Liver (tissue), 3 donors: ENCODE measurements around the gene SS18L1.

Experiments
- EGR1 ChIP-seq, 2 donors: IDR thresholded peaks; 2 replicates each; pipeline ENCODE4 v1.6.1; 2016 to 2018; ENCODE audit warnings: antibody characterized with exemption in 2 of 2, low read depth in 2 of 2
- GABPA ChIP-seq, 2 donors: IDR thresholded peaks in 1 of 2; conservative IDR thresholded peaks in 1 of 2; 2 replicates each; pipeline ENCODE4 v1.6.1; 2016; ENCODE audit warnings: antibody characterized with exemption in 2 of 2, mild to moderate bottlenecking in 1 of 2, moderate library complexity in 1 of 2
- JUND ChIP-seq, 2 donors: IDR thresholded peaks; 2 replicates each; pipeline ENCODE4 v1.6.1; 2016; ENCODE audit warnings: antibody characterized with exemption in 2 of 2
- RAD21 ChIP-seq, 2 donors: IDR thresholded peaks; 2 replicates each; pipeline ENCODE4 v1.6.1; 2016; ENCODE audit warnings: antibody characterized with exemption in 2 of 2, mild to moderate bottlenecking in 2 of 2
- SP1 ChIP-seq: IDR thresholded peaks from 2 replicates; pipeline ENCODE4 v1.6.1; 2018; ENCODE audit warnings: antibody characterized with exemption, mild to moderate bottlenecking
- TAF1 ChIP-seq: conservative IDR thresholded peaks from 2 replicates; pipeline ENCODE4 v1.6.1; 2016; ENCODE audit warnings: antibody characterized with exemption, mild to moderate bottlenecking
- YY1 ChIP-seq: IDR thresholded peaks from 2 replicates; pipeline ENCODE4 v1.6.1; 2016; ENCODE audit warnings: antibody characterized with exemption, mild to moderate bottlenecking
- TF ChIP-seq, protein P1 (sequence below): IDR thresholded peaks from 2 replicates; pipeline ENCODE4 v1.6.1; 2016; ENCODE audit warnings: antibody characterized with exemption
- TF ChIP-seq, protein P2 (sequence below): fragments of 150-350 bp; IDR thresholded peaks from 2 replicates; pipeline ENCODE4 v1.5.1; 2017; ENCODE audit warnings: improper control_type of control experiment, low read depth, low read length; ENCODE audit not compliant: missing input control
- TF ChIP-seq, protein P3 (sequence below): IDR thresholded peaks from 2 replicates; pipeline ENCODE4 v1.6.1; 2016; ENCODE audit warnings: antibody characterized with exemption
- TF ChIP-seq, protein P4 (sequence below): IDR thresholded peaks from 2 replicates; pipeline ENCODE4 v1.6.1; 2016; ENCODE audit warnings: antibody characterized with exemption
- TF ChIP-seq, protein P5 (sequence below): IDR thresholded peaks from 2 replicates; pipeline ENCODE4 v1.6.1; 2016; ENCODE audit warnings: antibody characterized with exemption, mild to moderate bottlenecking
- donor health status: healthy.
- donor health status: healthy.

DNA sequence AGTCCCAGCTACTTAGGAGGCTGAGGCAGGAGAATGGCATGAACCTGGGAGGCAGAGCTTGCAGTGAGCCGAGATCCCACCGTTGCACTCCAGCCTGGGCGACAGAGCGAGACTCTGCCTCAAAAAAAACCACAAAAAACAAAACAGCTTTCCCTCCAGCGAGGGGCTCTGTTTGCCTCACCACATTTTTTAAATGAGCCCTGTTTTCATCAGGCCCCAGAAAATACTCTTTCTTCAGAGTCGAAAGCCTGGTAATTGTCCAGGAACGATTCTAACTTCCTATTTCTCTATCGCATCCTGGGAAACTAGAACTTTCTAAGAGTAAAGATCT lies 51.5 kb downstream of the SS18L1 start:
- TF ChIP-seq RAD21 (IDR thresholded peaks at IDR 0.05), result no peak
- no peak for TF ChIP-seq GABPA (IDR thresholded peaks at IDR 0.05 in 1 of 2, conservative IDR thresholded peaks at IDR 0.05 in 1 of 2)
- TF ChIP-seq, protein P1, sequence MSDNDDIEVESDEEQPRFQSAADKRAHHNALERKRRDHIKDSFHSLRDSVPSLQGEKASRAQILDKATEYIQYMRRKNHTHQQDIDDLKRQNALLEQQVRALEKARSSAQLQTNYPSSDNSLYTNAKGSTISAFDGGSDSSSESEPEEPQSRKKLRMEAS, result no peak
- TF ChIP-seq, protein P2, sequence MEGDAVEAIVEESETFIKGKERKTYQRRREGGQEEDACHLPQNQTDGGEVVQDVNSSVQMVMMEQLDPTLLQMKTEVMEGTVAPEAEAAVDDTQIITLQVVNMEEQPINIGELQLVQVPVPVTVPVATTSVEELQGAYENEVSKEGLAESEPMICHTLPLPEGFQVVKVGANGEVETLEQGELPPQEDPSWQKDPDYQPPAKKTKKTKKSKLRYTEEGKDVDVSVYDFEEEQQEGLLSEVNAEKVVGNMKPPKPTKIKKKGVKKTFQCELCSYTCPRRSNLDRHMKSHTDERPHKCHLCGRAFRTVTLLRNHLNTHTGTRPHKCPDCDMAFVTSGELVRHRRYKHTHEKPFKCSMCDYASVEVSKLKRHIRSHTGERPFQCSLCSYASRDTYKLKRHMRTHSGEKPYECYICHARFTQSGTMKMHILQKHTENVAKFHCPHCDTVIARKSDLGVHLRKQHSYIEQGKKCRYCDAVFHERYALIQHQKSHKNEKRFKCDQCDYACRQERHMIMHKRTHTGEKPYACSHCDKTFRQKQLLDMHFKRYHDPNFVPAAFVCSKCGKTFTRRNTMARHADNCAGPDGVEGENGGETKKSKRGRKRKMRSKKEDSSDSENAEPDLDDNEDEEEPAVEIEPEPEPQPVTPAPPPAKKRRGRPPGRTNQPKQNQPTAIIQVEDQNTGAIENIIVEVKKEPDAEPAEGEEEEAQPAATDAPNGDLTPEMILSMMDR, result no peak
- TF ChIP-seq TAF1, result no peak
- TF ChIP-seq YY1, result no peak
- no peak for TF ChIP-seq EGR1 (IDR thresholded peaks at IDR 0.05; ENCODE audit: low read depth in 2 of 2)
- TF ChIP-seq JUND (IDR thresholded peaks at IDR 0.05), result no peak
- TF ChIP-seq SP1, result no peak
- TF ChIP-seq, protein P3, sequence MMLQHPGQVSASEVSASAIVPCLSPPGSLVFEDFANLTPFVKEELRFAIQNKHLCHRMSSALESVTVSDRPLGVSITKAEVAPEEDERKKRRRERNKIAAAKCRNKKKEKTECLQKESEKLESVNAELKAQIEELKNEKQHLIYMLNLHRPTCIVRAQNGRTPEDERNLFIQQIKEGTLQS, result no peak
- TF ChIP-seq, protein P4, sequence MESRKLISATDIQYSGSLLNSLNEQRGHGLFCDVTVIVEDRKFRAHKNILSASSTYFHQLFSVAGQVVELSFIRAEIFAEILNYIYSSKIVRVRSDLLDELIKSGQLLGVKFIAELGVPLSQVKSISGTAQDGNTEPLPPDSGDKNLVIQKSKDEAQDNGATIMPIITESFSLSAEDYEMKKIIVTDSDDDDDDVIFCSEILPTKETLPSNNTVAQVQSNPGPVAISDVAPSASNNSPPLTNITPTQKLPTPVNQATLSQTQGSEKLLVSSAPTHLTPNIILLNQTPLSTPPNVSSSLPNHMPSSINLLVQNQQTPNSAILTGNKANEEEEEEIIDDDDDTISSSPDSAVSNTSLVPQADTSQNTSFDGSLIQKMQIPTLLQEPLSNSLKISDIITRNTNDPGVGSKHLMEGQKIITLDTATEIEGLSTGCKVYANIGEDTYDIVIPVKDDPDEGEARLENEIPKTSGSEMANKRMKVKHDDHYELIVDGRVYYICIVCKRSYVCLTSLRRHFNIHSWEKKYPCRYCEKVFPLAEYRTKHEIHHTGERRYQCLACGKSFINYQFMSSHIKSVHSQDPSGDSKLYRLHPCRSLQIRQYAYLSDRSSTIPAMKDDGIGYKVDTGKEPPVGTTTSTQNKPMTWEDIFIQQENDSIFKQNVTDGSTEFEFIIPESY, result no peak
- TF ChIP-seq, protein P5, sequence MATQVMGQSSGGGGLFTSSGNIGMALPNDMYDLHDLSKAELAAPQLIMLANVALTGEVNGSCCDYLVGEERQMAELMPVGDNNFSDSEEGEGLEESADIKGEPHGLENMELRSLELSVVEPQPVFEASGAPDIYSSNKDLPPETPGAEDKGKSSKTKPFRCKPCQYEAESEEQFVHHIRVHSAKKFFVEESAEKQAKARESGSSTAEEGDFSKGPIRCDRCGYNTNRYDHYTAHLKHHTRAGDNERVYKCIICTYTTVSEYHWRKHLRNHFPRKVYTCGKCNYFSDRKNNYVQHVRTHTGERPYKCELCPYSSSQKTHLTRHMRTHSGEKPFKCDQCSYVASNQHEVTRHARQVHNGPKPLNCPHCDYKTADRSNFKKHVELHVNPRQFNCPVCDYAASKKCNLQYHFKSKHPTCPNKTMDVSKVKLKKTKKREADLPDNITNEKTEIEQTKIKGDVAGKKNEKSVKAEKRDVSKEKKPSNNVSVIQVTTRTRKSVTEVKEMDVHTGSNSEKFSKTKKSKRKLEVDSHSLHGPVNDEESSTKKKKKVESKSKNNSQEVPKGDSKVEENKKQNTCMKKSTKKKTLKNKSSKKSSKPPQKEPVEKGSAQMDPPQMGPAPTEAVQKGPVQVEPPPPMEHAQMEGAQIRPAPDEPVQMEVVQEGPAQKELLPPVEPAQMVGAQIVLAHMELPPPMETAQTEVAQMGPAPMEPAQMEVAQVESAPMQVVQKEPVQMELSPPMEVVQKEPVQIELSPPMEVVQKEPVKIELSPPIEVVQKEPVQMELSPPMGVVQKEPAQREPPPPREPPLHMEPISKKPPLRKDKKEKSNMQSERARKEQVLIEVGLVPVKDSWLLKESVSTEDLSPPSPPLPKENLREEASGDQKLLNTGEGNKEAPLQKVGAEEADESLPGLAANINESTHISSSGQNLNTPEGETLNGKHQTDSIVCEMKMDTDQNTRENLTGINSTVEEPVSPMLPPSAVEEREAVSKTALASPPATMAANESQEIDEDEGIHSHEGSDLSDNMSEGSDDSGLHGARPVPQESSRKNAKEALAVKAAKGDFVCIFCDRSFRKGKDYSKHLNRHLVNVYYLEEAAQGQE, result no peak
